Sigmoid colon (tissue), 7 donors: Measurements from ENCODE around the gene CKAP4. TPM values are rescaled to one million over a fixed set of nuclear protein-coding genes. Genes with fewer than 3 reads are reported as not detected.

Experiments used
- DNase-seq: peaks from one replicate; pipeline ENCODE4 v3.0.0-alpha.2; 2019
- H3K27ac ChIP-seq, 4 donors: fragments of 200-600 bp; sonication (generic); one replicate each; pipeline ENCODE4 v1.5.1; 2016 to 2019; ENCODE audit warnings: mild to moderate bottlenecking in 1 of 4
- H3K27me3 ChIP-seq, 3 donors: fragments of 200-600 bp; sonication (generic); one replicate each; pipeline ENCODE4 v1.5.1; 2019; ENCODE audit warnings: mild to moderate bottlenecking in 1 of 3
- H3K36me3 ChIP-seq, 4 donors: fragments of 200-600 bp; sonication (generic); one replicate each; pipeline ENCODE4 v1.5.1; 2016 to 2019
- H3K4me1 ChIP-seq, 4 donors: fragments of 200-600 bp; sonication (generic); one replicate each; pipeline ENCODE4 v1.5.1; 2017 to 2019
- H3K4me3 ChIP-seq, 4 donors: fragments of 200-600 bp; sonication (generic); one replicate each; pipeline ENCODE4 v1.5.1; 2017 to 2019; ENCODE audit warnings: mild to moderate bottlenecking in 2 of 4, moderate library complexity in 1 of 4
- H3K9me3 ChIP-seq, 4 donors: fragments of 200-600 bp in 3 of 4; sonication (generic) in 3 of 4; one replicate each; pipeline versions ENCODE4 v1.5.1 to v1.6.1; 2013 to 2019
- CTCF ChIP-seq, 4 experiments: fragments of 450-650 bp in 3 of 4; fragments of 200-600 bp in 1 of 4; IDR thresholded peaks; one replicate each; pipeline ENCODE4 v1.5.1; 2016 to 2019; ENCODE audit warnings: antibody characterized with exemption in 4 of 4, mild to moderate bottlenecking in 3 of 4, moderate library complexity in 2 of 4
- EP300 ChIP-seq, 4 donors: sonication (generic); formaldehyde crosslinking; IDR thresholded peaks; one replicate each; pipeline ENCODE4 v1.6.1; 2017; ENCODE audit warnings: antibody characterized with exemption in 4 of 4
- POLR2A ChIP-seq, 2 donors: fragments of 450-650 bp; IDR thresholded peaks; one replicate each; pipeline ENCODE4 v1.6.1; 2016; ENCODE audit warnings: antibody characterized with exemption in 2 of 2, mild to moderate bottlenecking in 2 of 2, moderate library complexity in 2 of 2
- POLR2AphosphoS5 ChIP-seq, 4 donors: sonication (generic); formaldehyde crosslinking; IDR thresholded peaks; one replicate each; pipeline ENCODE4 v1.6.1; 2017; ENCODE audit warnings: antibody characterized with exemption in 4 of 4
- WGBS, 2 donors: extraction: QIAGEN DNeasy Blood & Tissue Kit; methylation state at CpG; one replicate each; pipeline ENCODE4 v1.1.7; 2013; 5-methylcytosine and 5-hydroxymethylcytosine counted together
- intact Hi-C: fragments of 100-400 bp; cut with DNase I; formaldehyde crosslinking; loops from one replicate; pipeline ENCODE4 v1.15.1; 2023
- polyA plus RNA-seq, 3 donors: library from polyadenylated mRNA; stranded (reverse); fragments of 200-250 nt; gene quantifications; one replicate each; pipeline ENCODE4 v1.2.3, GENCODE V29; 2013
- total RNA-seq, 4 donors: library from RNA; depleted of rRNA; stranded (reverse); fragments of >200 nt; gene quantifications; one replicate each; pipeline ENCODE4 v1.1.0, GENCODE V29; 2016
- donor health status: healthy with polysubstance abuse.
- donor health status: Bipolar disorder and iron deficiency.
- donor health status: healthy.

CKAP4 gene
- total and polyA plus RNA-seq, 7 donors, result 9.2 to 49.1 (median 23.5) TPM

- TF ChIP-seq POLR2A (IDR thresholded peaks at IDR 0.05) (no peak), CTCF (IDR thresholded peaks at IDR 0.05) (no peak), POLR2AphosphoS5 (IDR thresholded peaks at IDR 0.05) (no peak), EP300 (IDR thresholded peaks at IDR 0.05) (no peak)
- peaks cover 9 to 37% (median 21%) of the 10 kb centered on the region in 4 donors for H3K36me3 ChIP-seq
- H3K9me3 ChIP-seq, result no peaks in the 10 kb centered on the region
- H3K4me1 ChIP-seq, result peaks cover 0 to 17% (median 14%) of the 10 kb centered on the region in 4 donors
- no peak for DNase-seq
- intact Hi-C loops, result no loop called here
- H3K27ac ChIP-seq, result no peak overlapping the region
- WGBS, 2 donors, result 93 to 95% methylated on average over 37 of the region's 37 CpGs
- H3K4me3 ChIP-seq, result no peak overlapping the region
- H3K27me3 ChIP-seq, result no peaks in the 10 kb centered on the region
Observed at GRCh38 chr12:106239241-106239950, 8.4 kb downstream of the CKAP4 start.

- intact Hi-C loops, result no loop called here
- no peak overlapping the region for H3K27ac ChIP-seq
- H3K36me3 ChIP-seq, result peaks cover 9 to 37% (median 21%) of the 10 kb centered on the region in 4 donors
- no peak for DNase-seq
- no peaks in the 10 kb centered on the region for H3K27me3 ChIP-seq
- TF ChIP-seq POLR2AphosphoS5 (IDR thresholded peaks at IDR 0.05), result no peak
- no peak for TF ChIP-seq POLR2A (IDR thresholded peaks at IDR 0.05)
- TF ChIP-seq EP300 (IDR thresholded peaks at IDR 0.05), result no peak
- TF ChIP-seq CTCF (IDR thresholded peaks at IDR 0.05), result no peak
- no peak overlapping the region for H3K4me3 ChIP-seq
- WGBS, 2 donors, result 88 to 90% methylated on average over 11 of the region's 11 CpGs
- H3K9me3 ChIP-seq, result no peaks in the 10 kb centered on the region
- H3K4me1 ChIP-seq, result peaks cover 0 to 6% (median 2%) of the 10 kb centered on the region in 4 donors
Observed at GRCh38 chr12:106238146-106238545, 9.7 kb downstream of the CKAP4 start.

GRCh38 chr12:106235770-106236169 is 12.1 kb downstream of the CKAP4 start:
- 39 to 79% methylated on average over 1 of the region's 1 CpG for WGBS, 2 donors
- TF ChIP-seq POLR2AphosphoS5 (IDR thresholded peaks at IDR 0.05) (no peak), EP300 (IDR thresholded peaks at IDR 0.05) (no peak), POLR2A (IDR thresholded peaks at IDR 0.05) (no peak), CTCF (IDR thresholded peaks at IDR 0.05) (no peak)
- intact Hi-C loops, result no loop called here
- no peak for DNase-seq
- no peaks in the 10 kb centered on the region for H3K4me1 ChIP-seq
- no peak overlapping the region for H3K4me3 ChIP-seq
- peaks cover 9 to 26% (median 19%) of the 10 kb centered on the region in 4 donors for H3K36me3 ChIP-seq
- H3K27ac ChIP-seq, result no peak overlapping the region
- H3K27me3 ChIP-seq, result no peaks in the 10 kb centered on the region
- H3K9me3 ChIP-seq, result no peaks in the 10 kb centered on the region

GRCh38 chr12:106234449-106234848 is 13.4 kb downstream of the CKAP4 start:
- no peak for DNase-seq
- TF ChIP-seq POLR2AphosphoS5 (IDR thresholded peaks at IDR 0.05) (no peak), CTCF (IDR thresholded peaks at IDR 0.05) (no peak), EP300 (IDR thresholded peaks at IDR 0.05) (no peak), POLR2A (IDR thresholded peaks at IDR 0.05) (no peak)
- intact Hi-C loops, result no loop called here
- WGBS, 2 donors, result 73 to 78% methylated on average over 3 of the region's 3 CpGs
- no peaks in the 10 kb centered on the region for H3K27me3 ChIP-seq
- no peak overlapping the region for H3K4me3 ChIP-seq
- no peaks in the 10 kb centered on the region for H3K9me3 ChIP-seq
- H3K36me3 ChIP-seq, result peaks cover 5 to 18% (median 10%) of the 10 kb centered on the region in 4 donors
- no peaks in the 10 kb centered on the region for H3K4me1 ChIP-seq
- no peak overlapping the region for H3K27ac ChIP-seq
